Measurements from ENCODE around the gene SCN1A. TPM values are rescaled to one million over a fixed set of nuclear protein-coding genes. Genes with fewer than 3 reads are reported as not detected.

SCN1A gene
- total RNA-seq, 2 donors from 2014 or later: not detected

GRCh38 chr2:165961818-165962217, 166.0 kb downstream of the SCN1A start:
- Histone ChIP-seq H3K4me3 (no peak overlapping the region), H3K27ac (no peak overlapping the region), H3K36me3 (replicated peaks in 1 of 2; ENCODE audit: insufficient read depth in 1 of 2, low read depth in 2 of 2) (no peaks in the 10 kb centered on the region), H3K4me1 (no peaks in the 10 kb centered on the region), H3K9me3 (no peaks in the 10 kb centered on the region), H3K27me3 (no peaks in the 10 kb centered on the region)
- no peak for ATAC-seq
- DNase-seq: no peak
- intact Hi-C loops (cut with DNase I): no loop called here
- 93 to 96% methylated on average over 4 of the region's 4 CpGs for WGBS, 2 donors
- TF ChIP-seq CTCF (IDR thresholded peaks at IDR 0.05): no peak
- no peak for TF ChIP-seq POLR2A (IDR thresholded peaks at IDR 0.05)

- intact Hi-C loops (cut with DNase I): loop anchor here (10.0 kb wide), 1 partner anchor 165 kb away; the partner anchor contains the start of gene SCN1A
- DNase-seq (no peak), ATAC-seq (no peak)
- no peaks in the 10 kb centered on the region for H3K36me3 ChIP-seq (replicated peaks in 1 of 2; ENCODE audit: insufficient read depth in 1 of 2, low read depth in 2 of 2)
- TF ChIP-seq CTCF (IDR thresholded peaks at IDR 0.05) (no peak), POLR2A (IDR thresholded peaks at IDR 0.05) (no peak)
- H3K9me3 ChIP-seq: no peaks in the 10 kb centered on the region
- no peak overlapping the region for H3K27ac ChIP-seq
- no peaks in the 10 kb centered on the region for H3K27me3 ChIP-seq
- H3K4me3 ChIP-seq: no peak overlapping the region
- peaks cover 8% of the 10 kb centered on the region for H3K4me1 ChIP-seq
- 29 to 37% methylated on average over 4 of the region's 4 CpGs for WGBS, 2 donors
Observed at GRCh38 chr2:165959371-165959770, 168.4 kb downstream of the SCN1A start.

GRCh38 chr2:165958313-165958960, 169.4 kb downstream of the SCN1A start:
- no peaks in the 10 kb centered on the region for H3K27me3 ChIP-seq
- no peak overlapping the region for H3K27ac ChIP-seq
- WGBS, 2 donors: 73 to 78% methylated on average over 3 of the region's 3 CpGs
- no peaks in the 10 kb centered on the region for H3K9me3 ChIP-seq
- H3K4me1 ChIP-seq: peaks cover 11% of the 10 kb centered on the region
- DNase-seq: no peak
- TF ChIP-seq CTCF (IDR thresholded peaks at IDR 0.05): no peak
- TF ChIP-seq POLR2A (IDR thresholded peaks at IDR 0.05): no peak
- H3K36me3 ChIP-seq (replicated peaks in 1 of 2; ENCODE audit: insufficient read depth in 1 of 2, low read depth in 2 of 2): no peaks in the 10 kb centered on the region
- H3K4me3 ChIP-seq: no peak overlapping the region
- intact Hi-C loops (cut with DNase I): loop anchor here (10.0 kb wide), 1 partner anchor 166 kb away; the partner anchor contains the start of gene SCN1A
- no peak for ATAC-seq

GRCh38 chr2:165957030-165957675, 170.7 kb downstream of the SCN1A start:
- DNase-seq: peak in 1 of 4 donors; percentile 52

More at GRCh38 chr2:165957030-165957675, 170.7 kb downstream of the SCN1A start:
- no peaks in the 10 kb centered on the region for H3K36me3 ChIP-seq (replicated peaks in 1 of 2; ENCODE audit: insufficient read depth in 1 of 2, low read depth in 2 of 2)
- intact Hi-C loops (cut with DNase I): loop anchor here (10.0 kb wide), 1 partner anchor 168 kb away; the partner anchor contains the start of gene SCN1A
- no peaks in the 10 kb centered on the region for H3K9me3 ChIP-seq
- 88 to 91% methylated on average over 10 to 60 of the region's 60 CpGs for WGBS, 2 donors
- H3K4me3 ChIP-seq: no peak overlapping the region
- no peak for TF ChIP-seq CTCF (IDR thresholded peaks at IDR 0.05)
- peak in 1 of 3 donors; percentile 22 for TF ChIP-seq POLR2A (IDR thresholded peaks at IDR 0.05)
- ATAC-seq: no peak
- H3K4me1 ChIP-seq: peaks cover 15% of the 10 kb centered on the region
- no peak overlapping the region for H3K27ac ChIP-seq
- H3K27me3 ChIP-seq: no peaks in the 10 kb centered on the region
